ENCODE measurements around the gene FOXL3. TPM values are rescaled to one million over a fixed set of nuclear protein-coding genes. Genes with fewer than 3 reads are reported as not detected.

FOXL3 gene
- total RNA-seq, 1 experiment from 2014 or later: not detected

DNA sequence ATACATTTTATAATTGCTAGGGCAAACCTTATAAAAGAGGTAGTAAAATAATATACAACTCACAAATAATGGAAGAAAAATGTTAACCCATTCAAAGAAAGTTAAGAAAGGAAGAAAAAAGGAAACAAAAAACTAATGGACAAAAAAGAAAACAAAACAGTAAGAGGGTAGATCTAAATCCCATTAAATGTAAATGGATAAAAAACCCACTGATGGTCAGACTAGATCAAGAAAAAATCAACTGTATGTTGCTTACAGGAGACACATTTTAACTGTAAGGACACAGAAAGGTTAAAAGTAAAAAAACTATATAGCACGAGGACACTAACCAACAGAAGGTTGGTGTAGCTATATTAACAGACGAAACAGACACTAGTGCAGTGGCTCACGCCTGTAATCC lies 18.0 kb downstream of the FOXL3 start (continued):
- TF ChIP-seq PRDM15 (CRISPR knock-in tag; IDR thresholded peaks at IDR 0.05) (no peak), SP1 (CRISPR knock-in tag; conservative IDR thresholded peaks at IDR 0.05) (no peak), HMGXB4 (CRISPR knock-in tag; IDR thresholded peaks at IDR 0.05) (no peak), ZNF219 (CRISPR knock-in tag; IDR thresholded peaks at IDR 0.05; ENCODE audit: borderline replicate concordance) (no peak), EMX1 (CRISPR knock-in tag; IDR thresholded peaks at IDR 0.05) (no peak), STAT6 (CRISPR knock-in tag; conservative IDR thresholded peaks at IDR 0.05; ENCODE audit: low read depth) (no peak)
- TF ChIP-seq, protein P1, sequence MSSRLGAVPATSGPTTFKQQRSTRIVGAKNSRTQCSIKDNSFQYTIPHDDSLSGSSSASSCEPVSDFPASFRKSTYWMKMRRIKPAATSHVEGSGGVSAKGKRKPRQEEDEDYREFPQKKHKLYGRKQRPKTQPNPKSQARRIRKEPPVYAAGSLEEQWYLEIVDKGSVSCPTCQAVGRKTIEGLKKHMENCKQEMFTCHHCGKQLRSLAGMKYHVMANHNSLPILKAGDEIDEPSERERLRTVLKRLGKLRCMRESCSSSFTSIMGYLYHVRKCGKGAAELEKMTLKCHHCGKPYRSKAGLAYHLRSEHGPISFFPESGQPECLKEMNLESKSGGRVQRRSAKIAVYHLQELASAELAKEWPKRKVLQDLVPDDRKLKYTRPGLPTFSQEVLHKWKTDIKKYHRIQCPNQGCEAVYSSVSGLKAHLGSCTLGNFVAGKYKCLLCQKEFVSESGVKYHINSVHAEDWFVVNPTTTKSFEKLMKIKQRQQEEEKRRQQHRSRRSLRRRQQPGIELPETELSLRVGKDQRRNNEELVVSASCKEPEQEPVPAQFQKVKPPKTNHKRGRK (CRISPR knock-in tag; IDR thresholded peaks at IDR 0.05; ENCODE audit: borderline replicate concordance): no peak

- H3K9me3 Mint-ChIP-seq: peaks cover 22% of the 10 kb centered on the region
- TF ChIP-seq, protein P2, sequence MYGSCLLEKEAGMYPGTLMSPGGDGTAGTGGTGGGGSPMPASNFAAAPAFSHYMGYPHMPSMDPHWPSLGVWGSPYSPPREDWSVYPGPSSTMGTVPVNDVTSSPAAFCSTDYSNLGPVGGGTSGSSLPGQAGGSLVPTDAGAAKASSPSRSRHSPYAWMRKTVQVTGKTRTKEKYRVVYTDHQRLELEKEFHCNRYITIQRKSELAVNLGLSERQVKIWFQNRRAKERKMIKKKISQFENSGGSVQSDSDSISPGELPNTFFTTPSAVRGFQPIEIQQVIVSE (CRISPR knock-in tag; IDR thresholded peaks at IDR 0.05; ENCODE audit: borderline replicate concordance): no peak
- TF ChIP-seq PRRX2 (CRISPR knock-in tag; IDR thresholded peaks at IDR 0.05) (no peak), TEAD1 (CRISPR knock-in tag; IDR thresholded peaks at IDR 0.05) (no peak), SMAD4 (CRISPR knock-in tag; IDR thresholded peaks at IDR 0.05) (no peak), STAT6 (CRISPR knock-in tag; conservative IDR thresholded peaks at IDR 0.05; ENCODE audit: low read depth) (no peak)
- H3K27me3 Mint-ChIP-seq (ENCODE audit: low read depth): no peaks in the 10 kb centered on the region; the same call in 1 of the 2 replicates
- DNase-seq (ENCODE audit: low spot score) (no peak), ATAC-seq (no peak)
- peaks cover under 1% of the 10 kb centered on the region; the same call in 1 of the 2 replicates for H3K36me3 Mint-ChIP-seq
- CTCF ChIA-PET: interaction anchor here (1.0 kb wide), 1 partner anchor 12 kb away, joined by 3 read pairs; no protein-coding TSS in a partner anchor
- no peak overlapping the region for H3K4me3 Mint-ChIP-seq
- H3K4me1 Mint-ChIP-seq: no peaks in the 10 kb centered on the region
- POLR2A ChIA-PET: no interaction called here
- H3K27ac Mint-ChIP-seq: no peak overlapping the region
Measured at GRCh38 chr7:309586-310228, 19.7 kb downstream of the FOXL3 start.
